MM.1S (cell line): ENCODE data around the gene RBFA.

Experiments used
- CTCF ChIP-seq: fragments of 300-600 bp; sonication (generic); IDR thresholded peaks from 2 replicates; pipeline ENCODE4 v1.5.1; 2016; ENCODE audit warnings: antibody characterized with exemption, low read length, mixed read lengths
- EZH2 ChIP-seq: fragments of 300-600 bp; sonication (generic); optimal IDR thresholded peaks from 2 replicates; pipeline ENCODE3; 2017; ENCODE audit warnings: low read depth, mild to moderate bottlenecking, antibody characterized with exemption, low read length, mixed read lengths

GRCh38 chr18:80050797-80051196 lies 16.6 kb downstream of the RBFA start:
- TF ChIP-seq CTCF (no peak), EZH2 (no peak)
